Esophagus muscularis mucosa (tissue), 3 donors: ENCODE measurements around the gene PTCRA.

Experiments used
- CTCF ChIP-seq, 3 experiments: fragments of 200-600 bp in 2 of 3; fragments of 450-650 bp in 1 of 3; sonication (generic) in 2 of 3; IDR thresholded peaks; one replicate each; pipeline ENCODE4 v1.5.1; 2017 to 2019; ENCODE audit warnings: antibody characterized with exemption in 3 of 3, mild to moderate bottlenecking in 2 of 3, moderate library complexity in 1 of 3
- POLR2AphosphoS5 ChIP-seq, 2 donors: sonication (generic); formaldehyde crosslinking; IDR thresholded peaks; one replicate each; pipeline ENCODE4 v1.6.1; 2017; ENCODE audit warnings: antibody characterized with exemption in 2 of 2

- TF ChIP-seq POLR2AphosphoS5 (IDR thresholded peaks at IDR 0.05) (no peak), CTCF (IDR thresholded peaks at IDR 0.05) (no peak)
These were observed 50.7 kb downstream of the PTCRA start for GRCh38 chr6:42966571-42966970.
